IMR-90 (cell line): ENCODE results near the gene PKD1L1. TPM values are rescaled to one million over a fixed set of nuclear protein-coding genes. Genes with fewer than 3 reads are reported as not detected.

ENCODE experiments used
- ATAC-seq: fragments of 200-7000 bp; cut with Tn5 transposase; 2 replicates; pipeline ENCODE4 v1.9.1; 2020; ENCODE audit warnings: low read depth, mild to moderate bottlenecking, moderate library complexity
- BruUV-seq: library from RNA; stranded (reverse); fragments of 400-500 nt; replicated peaks from 2 replicates; lab custom pipeline; 2021; lab: Mats Ljungman, UMichigan
- CTCF ChIA-PET: fragments of 300-600 bp; formaldehyde crosslinking; extraction: SDS; loops from one replicate; lab custom pipeline; 2021; ENCODE audit warnings: antibody characterized with exemption; lab: Yijun Ruan, JAX
- POLR2A ChIA-PET: fragments of 300-600 bp; sonication (Branson Sonifier 250); formaldehyde crosslinking; loops from one replicate; lab custom pipeline; 2022; ENCODE audit warnings: antibody characterized with exemption; ENCODE audit not compliant: unreplicated experiment; lab: Charles Lee
- DNase-seq: peaks from one replicate; pipeline ENCODE4 v3.0.0; 2013
- H2AFZ ChIP-seq: replicated peaks from 2 replicates; pipeline ENCODE3; 2013; ENCODE audit warnings: low read length, mild to moderate bottlenecking; ENCODE audit not compliant: poor library complexity
- H2AK5ac ChIP-seq: 2 replicates; pipeline ENCODE4 v1.6.1; 2013; ENCODE audit warnings: low read depth, low read length, inconsistent platforms
- H2AK9ac ChIP-seq: replicated peaks from 2 replicates; pipeline ENCODE3; 2013; ENCODE audit warnings: mild to moderate bottlenecking, low read depth, low read length, moderate library complexity; ENCODE audit not compliant: poor library complexity
- H2BK120ac ChIP-seq: 2 replicates; pipeline ENCODE4 v1.6.1; 2013; ENCODE audit warnings: low read depth, low read length, inconsistent platforms
- H2BK15ac ChIP-seq: 3 replicates; pipeline ENCODE4 v1.6.1; 2013; ENCODE audit warnings: low read depth, low read length, inconsistent platforms
- H2BK20ac ChIP-seq: 2 replicates; pipeline ENCODE4 v1.6.1; 2013; ENCODE audit warnings: low read depth, mild to moderate bottlenecking, inconsistent platforms, low read length, moderate library complexity
- H2BK5ac ChIP-seq: 2 replicates; pipeline ENCODE4 v1.6.1; 2013; ENCODE audit warnings: mild to moderate bottlenecking, low read depth, low read length, inconsistent platforms; ENCODE audit not compliant: poor library complexity, severe bottlenecking
- H3K14ac ChIP-seq: replicated peaks from 2 replicates; pipeline ENCODE4 v1.6.1; 2013; ENCODE audit warnings: low read depth, low read length, inconsistent platforms
- H3K18ac ChIP-seq: 2 replicates; pipeline ENCODE4 v1.6.1; 2013; ENCODE audit warnings: low read depth, low read length, control low read depth
- H3K23ac ChIP-seq: 2 replicates; pipeline ENCODE4 v1.6.1; 2013; ENCODE audit warnings: low read depth, low read length, inconsistent platforms
- H3K27ac ChIP-seq: 2 replicates; pipeline ENCODE4 v1.5.1; 2013; ENCODE audit warnings: mild to moderate bottlenecking, control low read depth, low read length; ENCODE audit not compliant: insufficient read depth
- H3K27me3 ChIP-seq: 2 replicates; pipeline ENCODE4 v1.6.1; 2013; ENCODE audit warnings: low read length; ENCODE audit not compliant: control insufficient read depth, insufficient read depth
- H3K36me3 ChIP-seq: 2 replicates; pipeline ENCODE4 v1.6.1; 2013; ENCODE audit warnings: low read length, mixed read lengths; ENCODE audit not compliant: control insufficient read depth, insufficient read depth
- H3K4ac ChIP-seq: 2 replicates; pipeline ENCODE4 v1.6.1; 2013; ENCODE audit warnings: low read depth, low read length, inconsistent platforms
- H3K4me1 ChIP-seq: 2 replicates; pipeline ENCODE4 v1.6.1; 2013; ENCODE audit warnings: low read length, mixed read lengths; ENCODE audit not compliant: control insufficient read depth, insufficient read depth
- H3K4me2 ChIP-seq: 2 replicates; pipeline ENCODE4 v1.6.1; 2013; ENCODE audit warnings: low read depth, mild to moderate bottlenecking, control low read depth, low read length, moderate library complexity
- H3K4me3 ChIP-seq: 2 replicates; pipeline ENCODE4 v1.5.1; 2013; ENCODE audit warnings: low read depth, mild to moderate bottlenecking, control low read depth, low read length, moderate library complexity; ENCODE audit not compliant: insufficient read depth
- H3K56ac ChIP-seq: 2 replicates; pipeline ENCODE4 v1.6.1; 2013; ENCODE audit warnings: low read length, inconsistent platforms; ENCODE audit not compliant: insufficient read depth; ENCODE audit errors: extremely low read depth
- H3K79me1 ChIP-seq, 2 experiments: 2 replicates each; pipeline ENCODE4 v1.6.1; 2013; ENCODE audit warnings: low read length in 2 of 2, inconsistent platforms in 1 of 2, low read depth in 1 of 2
- H3K9ac ChIP-seq: 2 replicates; pipeline ENCODE4 v1.6.1; 2013; ENCODE audit warnings: low read depth, low read length, control low read depth
- H3K9me1 ChIP-seq: 2 replicates; pipeline ENCODE4 v1.6.1; 2013; ENCODE audit warnings: low read length, inconsistent platforms; ENCODE audit not compliant: insufficient read depth
- H3K9me3 ChIP-seq: 2 replicates; pipeline ENCODE4 v1.6.1; 2013; ENCODE audit warnings: low read length; ENCODE audit not compliant: control insufficient read depth, insufficient read depth
- H4K20me1 ChIP-seq: 2 replicates; pipeline ENCODE4 v1.6.1; 2013; ENCODE audit warnings: low read length, inconsistent platforms; ENCODE audit not compliant: insufficient read depth
- H4K5ac ChIP-seq: 2 replicates; pipeline ENCODE4 v1.6.1; 2013; ENCODE audit warnings: mild to moderate bottlenecking, low read depth, low read length, control low read depth
- H4K8ac ChIP-seq, 2 experiments: 2 replicates each; pipeline ENCODE4 v1.6.1; 2013; ENCODE audit warnings: low read depth in 2 of 2, low read length in 2 of 2, control low read depth in 1 of 2, inconsistent platforms in 1 of 2
- H4K91ac ChIP-seq: 2 replicates; pipeline ENCODE4 v1.6.1; 2013; ENCODE audit warnings: low read depth, low read length, inconsistent platforms; ENCODE audit not compliant: insufficient read depth
- BHLHE40 ChIP-seq: fragments of 150-350 bp; IDR thresholded peaks from 2 replicates; pipeline ENCODE4 v1.6.1; 2016; ENCODE audit warnings: mild to moderate bottlenecking, low read depth, low read length
- CEBPB ChIP-seq: IDR thresholded peaks from 2 replicates; pipeline ENCODE4 v1.6.1; 2012; ENCODE audit warnings: low read depth, low read length, improper control_type of control experiment
- FOS ChIP-seq: fragments of 150-350 bp; IDR thresholded peaks from 2 replicates; pipeline ENCODE4 v1.6.1; 2016; ENCODE audit warnings: low read depth, low read length
- MXI1 ChIP-seq: IDR thresholded peaks from 2 replicates; pipeline ENCODE4 v1.6.1; 2012; ENCODE audit warnings: low read depth, mild to moderate bottlenecking, low read length, moderate library complexity, borderline replicate concordance
- POLR2A ChIP-seq: IDR thresholded peaks from 2 replicates; pipeline ENCODE4 v1.6.1; 2012; ENCODE audit warnings: mild to moderate bottlenecking, low read depth, low read length
- SMC3 ChIP-seq: fragments of 150-350 bp; IDR thresholded peaks from 2 replicates; pipeline ENCODE4 v1.6.1; 2016; ENCODE audit warnings: low read depth, mild to moderate bottlenecking, antibody characterized with exemption, low read length, moderate library complexity
- WGBS, 2 experiments: methylation state at CpG; one replicate each; pipeline versions ENCODE4 v1.1.5 to v1.1.7; 2013; ENCODE audit warnings: missing lambda C conversion rate in 2 of 2; ENCODE audit not compliant: insufficient read length in 1 of 2; ENCODE audit errors: extremely low coverage in 2 of 2; 5-methylcytosine and 5-hydroxymethylcytosine counted together
- dilution Hi-C: fragments of 300-500 bp; cut with HindIII; formaldehyde crosslinking; loops from one replicate; pipeline ENCODE4 v1.14.3; 2018; ENCODE audit warnings: low sequenced_read_pairs; ENCODE audit not compliant: unreplicated experiment
- in situ Hi-C: fragments of 300-500 bp; cut with MboI; formaldehyde crosslinking; loops from 3 replicates; pipeline ENCODE4 v1.14.3; 2019; ENCODE audit warnings: low sequenced_read_pairs, inconsistent platforms, mixed read lengths
- intact Hi-C: fragments of 100-400 bp; cut with micrococcal nuclease; formaldehyde crosslinking; loops from 2 replicates; pipeline ENCODE4 v1.10.0; 2022
- polyA plus RNA-seq, 3 experiments: library from polyadenylated mRNA; depleted of rRNA; stranded (reverse); fragments of >200 nt; gene quantifications; 2 replicates each; pipeline ENCODE4 v1.2.3, GENCODE V29; 2012; ENCODE audit warnings: low replicate concordance in 1 of 3
- total RNA-seq: library from RNA; depleted of rRNA; stranded (reverse); fragments of >200 nt; gene quantifications from 2 replicates; pipeline ENCODE4 v1.2.3, GENCODE V29; 2012

Gene PKD1L1
- total and polyA plus RNA-seq, 2 of the 4 experiments (the other 2 are of a cell fraction), result under 0.01 to 0.15 TPM

GRCh38 chr7:47837826-47838225, 110.4 kb downstream of the PKD1L1 start:
- Histone ChIP-seq H3K4me1 (peaks cover 5% of the 10 kb centered on the region; the same call in 1 of the 2 replicates), H3K9me3 (no peaks in the 10 kb centered on the region), H3K14ac (peak overlapping the region; percentile 39; the same call in 1 of the 2 replicates), H4K5ac (no peak overlapping the region), H3K4me2 (no peak overlapping the region), H4K8ac (no peak overlapping the region), H3K27me3 (peaks cover 19% of the 10 kb centered on the region; the same call in 1 of the 2 replicates), H3K27ac (no peak overlapping the region), H2AK5ac (no peak overlapping the region), H2BK120ac (no peak overlapping the region), H3K4me3 (no peak overlapping the region), H3K18ac (no peak overlapping the region), H3K4ac (no peak overlapping the region), H4K20me1 (no peaks in the 10 kb centered on the region), H3K9ac (no peak overlapping the region), H2BK5ac (no peak overlapping the region), H3K23ac (no peak overlapping the region), H3K36me3 (no peaks in the 10 kb centered on the region), H2BK20ac (no peak overlapping the region), H3K9me1 (peaks cover 11% of the 10 kb centered on the region; the same call in 1 of the 2 replicates), H3K56ac (no peak overlapping the region), H2AK9ac (no peak overlapping the region), H3K79me1 (no peaks in the 10 kb centered on the region), H2BK15ac (peak overlapping the region; percentile 64; the same call in 1 of the 3 replicates), H2AFZ (no peak overlapping the region), H4K91ac (no peak overlapping the region)
- in situ Hi-C loops, result no loop called here
- BruUV-seq, result no TSS peak
- dilution Hi-C loops, result no loop called here
- 50% methylated on average over 2 of the region's 8 CpGs; no CpG with 5 or more reads in 1 of the 2 experiments for WGBS, 2 experiments
- DNase-seq, result no peak
- ChIA-PET CTCF (interaction anchor here (0.7 kb wide), 1 partner anchor 17 kb away, joined by 4 read pairs; no protein-coding TSS in a partner anchor), POLR2A (no interaction called here)
- ATAC-seq, result no peak
- TF ChIP-seq POLR2A (no peak), MXI1 (no peak), SMC3 (no peak), FOS (no peak), BHLHE40 (no peak), CEBPB (no peak)
- intact Hi-C loops, result no loop called here
